Measurements from ENCODE around the gene TICRR. TPM values are rescaled to one million over a fixed set of nuclear protein-coding genes. Genes with fewer than 3 reads are reported as not detected.

Gene TICRR
- total and polyA plus RNA-seq, 2 of the 8 experiments (the other 6 are each of a cell fraction or from before 2014, with no cell fraction given): 13.1 to 34.8 TPM

DNA sequence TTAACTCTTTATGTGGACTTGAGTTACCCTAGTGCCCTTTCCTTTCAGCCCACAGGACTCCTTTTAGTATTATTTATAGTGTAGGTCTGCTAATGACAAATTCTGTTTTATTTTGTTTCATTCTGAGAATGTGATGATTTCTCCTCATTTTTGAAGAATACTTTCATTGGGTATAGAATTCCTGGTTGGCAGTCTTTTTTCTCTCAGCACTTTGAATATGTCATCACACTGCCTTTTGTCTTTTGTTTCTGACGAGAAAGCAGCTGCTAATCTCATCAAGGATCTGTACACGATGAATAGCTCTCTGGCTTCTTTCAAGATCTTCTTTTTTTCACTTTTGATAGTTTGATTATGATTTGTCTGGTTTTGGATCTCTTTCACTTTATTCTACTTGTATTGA is 37.8 kb downstream of the TICRR start:
- 92% methylated on average over 2 of the region's 2 CpGs; no CpG with 5 or more reads in 1 of the 2 experiments for WGBS, 2 experiments (ENCODE audit: extremely low coverage in 1 of 2, insufficient coverage in 1 of 2, insufficient read length in 1 of 2, insufficient replicate concordance in 2 of 2, low coverage in 1 of 2, low lambda C conversion rate in 2 of 2, missing lambda C conversion rate in 1 of 2)
- no peak overlapping the region for H4K5ac ChIP-seq (ENCODE audit: insufficient read length, low read depth, low read length)
- no peak overlapping the region for H2BK5ac ChIP-seq (ENCODE audit: low read depth, low read length)
- ChIA-PET POLR2A (ENCODE audit: partially characterized antibody) (no interaction called here), CTCF (ENCODE audit: partially characterized antibody) (interaction anchor here (1.1 kb wide), 1 partner anchor 30 kb away, joined by 3 read pairs; no protein-coding TSS in a partner anchor)
- FAIRE-seq (no peak), DNase-seq (ENCODE audit: low read depth in 1 of 2, low spot score in 2 of 2) (no peak)
- H3K9me3 ChIP-seq (ENCODE audit: insufficient read depth in 2 of 2, low read depth in 1 of 2, low read length in 1 of 2): no peaks in the 10 kb centered on the region
- no peak overlapping the region for H3K4me3 ChIP-seq (ENCODE audit: extremely low read depth in 1 of 4, insufficient read depth in 2 of 4, low read depth in 3 of 4, low read length in 4 of 4)
- H3K36me3 ChIP-seq (ENCODE audit: control insufficient read depth in 2 of 4, insufficient read depth in 4 of 4, low read length in 3 of 4): peaks cover 14 to 84% (median 57%) of the 10 kb centered on the region in 4 experiments
- no peak overlapping the region for H3K9ac ChIP-seq (replicated peaks in 1 of 4; ENCODE audit: extremely low read depth in 1 of 4, low read depth in 3 of 4, low read length in 3 of 4)
- no peak overlapping the region for H2BK15ac ChIP-seq (ENCODE audit: low read length)
- H3K23ac ChIP-seq (ENCODE audit: insufficient read length): no peak overlapping the region
- no peak overlapping the region for H3K4ac ChIP-seq (replicated peaks; ENCODE audit: insufficient read length, low read depth, low read length)
- H3K56ac ChIP-seq (replicated peaks; ENCODE audit: insufficient read length, low read depth, low read length): no peak overlapping the region
- no peaks in the 10 kb centered on the region for H3K79me1 ChIP-seq (ENCODE audit: low read depth, low read length)
- H2BK120ac ChIP-seq (replicated peaks; ENCODE audit: low read depth, low read length): no peak overlapping the region
- peaks cover 0 to 4% of the 10 kb centered on the region in 2 experiments; a peak in 1 of 4 replicates for H3K79me2 ChIP-seq (ENCODE audit: control insufficient read depth in 1 of 2, insufficient read depth in 2 of 2, low read length in 2 of 2)
- H3K18ac ChIP-seq (ENCODE audit: extremely low read depth, low read length): no peak overlapping the region
- no peak overlapping the region for H2BK20ac ChIP-seq (ENCODE audit: low read length)
- no peak overlapping the region for H3K14ac ChIP-seq (ENCODE audit: insufficient read length)
- no peak overlapping the region for H2BK12ac ChIP-seq (ENCODE audit: low read depth, low read length)
- H3K27ac ChIP-seq (ENCODE audit: low read depth, low read length): no peak overlapping the region
- H2AFZ ChIP-seq (ENCODE audit: low read length): no peak overlapping the region
- H3K4me1 ChIP-seq (replicated peaks in 1 of 4; ENCODE audit: control insufficient read depth in 3 of 4, insufficient read depth in 4 of 4, low read length in 3 of 4): no peaks in the 10 kb centered on the region
- no peaks in the 10 kb centered on the region for H3K23me2 ChIP-seq (ENCODE audit: low read depth, low read length)
- no peak overlapping the region for H4K8ac ChIP-seq (ENCODE audit: extremely low read depth, insufficient read depth, low read length)
- no peaks in the 10 kb centered on the region for H3K27me3 ChIP-seq (replicated peaks in 1 of 4; ENCODE audit: control insufficient read depth in 3 of 4, extremely low read depth in 1 of 4, insufficient read depth in 3 of 4, low read length in 3 of 4)
- no peak overlapping the region for H4K91ac ChIP-seq (replicated peaks; ENCODE audit: insufficient read length, low read length)
- no peak overlapping the region for H3K4me2 ChIP-seq (ENCODE audit: insufficient read depth in 1 of 2, low read depth in 2 of 2, low read length in 2 of 2)
- peaks cover 1 to 6% of the 10 kb centered on the region in 2 experiments for H4K20me1 ChIP-seq (replicated peaks in 1 of 2; ENCODE audit: control insufficient read depth in 1 of 2, insufficient read depth in 2 of 2, low read length in 2 of 2)
- no peak overlapping the region for H2AK5ac ChIP-seq (ENCODE audit: low read depth, low read length)
- TF ChIP-seq RFX5 (IDR thresholded peaks at IDR 0.05; ENCODE audit: borderline replicate concordance, low read depth, low read length) (no peak), RBBP5 (IDR thresholded peaks at IDR 0.05; ENCODE audit: borderline replicate concordance, low read depth, low read length) (no peak), EGR1 (IDR thresholded peaks at IDR 0.05; ENCODE audit: borderline replicate concordance, low read depth, low read length) (no peak), BACH1 (IDR thresholded peaks at IDR 0.05; ENCODE audit: low read length) (no peak), RXRA (IDR thresholded peaks at IDR 0.05; ENCODE audit: insufficient read depth, low read depth, low read length) (no peak), HDAC6 (IDR thresholded peaks at IDR 0.05; ENCODE audit: low read depth, low read length) (no peak), POU5F1 (IDR thresholded peaks at IDR 0.05; ENCODE audit: low read depth, low read length) (no peak), CTBP2 (IDR thresholded peaks at IDR 0.05; ENCODE audit: borderline replicate concordance, insufficient read depth, insufficient read length, low read length) (no peak)
- TF ChIP-seq, protein P1, sequence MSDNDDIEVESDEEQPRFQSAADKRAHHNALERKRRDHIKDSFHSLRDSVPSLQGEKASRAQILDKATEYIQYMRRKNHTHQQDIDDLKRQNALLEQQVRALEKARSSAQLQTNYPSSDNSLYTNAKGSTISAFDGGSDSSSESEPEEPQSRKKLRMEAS (IDR thresholded peaks at IDR 0.05): no peak
- TF ChIP-seq, protein P2, sequence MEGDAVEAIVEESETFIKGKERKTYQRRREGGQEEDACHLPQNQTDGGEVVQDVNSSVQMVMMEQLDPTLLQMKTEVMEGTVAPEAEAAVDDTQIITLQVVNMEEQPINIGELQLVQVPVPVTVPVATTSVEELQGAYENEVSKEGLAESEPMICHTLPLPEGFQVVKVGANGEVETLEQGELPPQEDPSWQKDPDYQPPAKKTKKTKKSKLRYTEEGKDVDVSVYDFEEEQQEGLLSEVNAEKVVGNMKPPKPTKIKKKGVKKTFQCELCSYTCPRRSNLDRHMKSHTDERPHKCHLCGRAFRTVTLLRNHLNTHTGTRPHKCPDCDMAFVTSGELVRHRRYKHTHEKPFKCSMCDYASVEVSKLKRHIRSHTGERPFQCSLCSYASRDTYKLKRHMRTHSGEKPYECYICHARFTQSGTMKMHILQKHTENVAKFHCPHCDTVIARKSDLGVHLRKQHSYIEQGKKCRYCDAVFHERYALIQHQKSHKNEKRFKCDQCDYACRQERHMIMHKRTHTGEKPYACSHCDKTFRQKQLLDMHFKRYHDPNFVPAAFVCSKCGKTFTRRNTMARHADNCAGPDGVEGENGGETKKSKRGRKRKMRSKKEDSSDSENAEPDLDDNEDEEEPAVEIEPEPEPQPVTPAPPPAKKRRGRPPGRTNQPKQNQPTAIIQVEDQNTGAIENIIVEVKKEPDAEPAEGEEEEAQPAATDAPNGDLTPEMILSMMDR (IDR thresholded peaks at IDR 0.05; ENCODE audit: control extremely low read depth in 1 of 3, insufficient read depth in 1 of 3, low read depth in 1 of 3, low read length in 3 of 3): no peak
- TF ChIP-seq, protein P3, sequence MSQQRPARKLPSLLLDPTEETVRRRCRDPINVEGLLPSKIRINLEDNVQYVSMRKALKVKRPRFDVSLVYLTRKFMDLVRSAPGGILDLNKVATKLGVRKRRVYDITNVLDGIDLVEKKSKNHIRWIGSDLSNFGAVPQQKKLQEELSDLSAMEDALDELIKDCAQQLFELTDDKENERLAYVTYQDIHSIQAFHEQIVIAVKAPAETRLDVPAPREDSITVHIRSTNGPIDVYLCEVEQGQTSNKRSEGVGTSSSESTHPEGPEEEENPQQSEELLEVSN (IDR thresholded peaks at IDR 0.05): no peak
